Esophagus muscularis mucosa (tissue), 3 donors: ENCODE measurements around the gene SPRR1B.

Source experiments
- POLR2A ChIP-seq: fragments of 450-650 bp; IDR thresholded peaks from one replicate; pipeline ENCODE4 v1.6.1; 2017; ENCODE audit warnings: antibody characterized with exemption, moderate library complexity, mild to moderate bottlenecking, low read depth
- POLR2AphosphoS5 ChIP-seq, 2 donors: sonication (generic); formaldehyde crosslinking; IDR thresholded peaks; one replicate each; pipeline ENCODE4 v1.6.1; 2017; ENCODE audit warnings: antibody characterized with exemption in 2 of 2
- TF ChIP-seq, protein P1 (sequence below), 3 experiments: fragments of 200-600 bp in 2 of 3; fragments of 450-650 bp in 1 of 3; sonication (generic) in 2 of 3; IDR thresholded peaks; one replicate each; pipeline ENCODE4 v1.5.1; 2017 to 2019; ENCODE audit warnings: antibody characterized with exemption in 3 of 3, mild to moderate bottlenecking in 2 of 3, moderate library complexity in 1 of 3

- TF ChIP-seq, protein P1, sequence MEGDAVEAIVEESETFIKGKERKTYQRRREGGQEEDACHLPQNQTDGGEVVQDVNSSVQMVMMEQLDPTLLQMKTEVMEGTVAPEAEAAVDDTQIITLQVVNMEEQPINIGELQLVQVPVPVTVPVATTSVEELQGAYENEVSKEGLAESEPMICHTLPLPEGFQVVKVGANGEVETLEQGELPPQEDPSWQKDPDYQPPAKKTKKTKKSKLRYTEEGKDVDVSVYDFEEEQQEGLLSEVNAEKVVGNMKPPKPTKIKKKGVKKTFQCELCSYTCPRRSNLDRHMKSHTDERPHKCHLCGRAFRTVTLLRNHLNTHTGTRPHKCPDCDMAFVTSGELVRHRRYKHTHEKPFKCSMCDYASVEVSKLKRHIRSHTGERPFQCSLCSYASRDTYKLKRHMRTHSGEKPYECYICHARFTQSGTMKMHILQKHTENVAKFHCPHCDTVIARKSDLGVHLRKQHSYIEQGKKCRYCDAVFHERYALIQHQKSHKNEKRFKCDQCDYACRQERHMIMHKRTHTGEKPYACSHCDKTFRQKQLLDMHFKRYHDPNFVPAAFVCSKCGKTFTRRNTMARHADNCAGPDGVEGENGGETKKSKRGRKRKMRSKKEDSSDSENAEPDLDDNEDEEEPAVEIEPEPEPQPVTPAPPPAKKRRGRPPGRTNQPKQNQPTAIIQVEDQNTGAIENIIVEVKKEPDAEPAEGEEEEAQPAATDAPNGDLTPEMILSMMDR (IDR thresholded peaks at IDR 0.05): no peak
- TF ChIP-seq POLR2A: no peak
- TF ChIP-seq POLR2AphosphoS5 (IDR thresholded peaks at IDR 0.05): no peak
Measured at GRCh38 chr1:153070243-153070642, 39.2 kb downstream of the SPRR1B start.
